GM04503 (cell line): ENCODE measurements around the gene LBP.
"Not testable (repeated sequence)": the region's sequence is repeated elsewhere in the genome, so short reads cannot be mapped to it uniquely, and the experiment has no call there.

Experiments
- DNase-seq: peaks from one replicate; pipeline ENCODE4 v3.0.0-alpha.2; 2012; ENCODE audit warnings: low read depth

The LBP gene, protein sequence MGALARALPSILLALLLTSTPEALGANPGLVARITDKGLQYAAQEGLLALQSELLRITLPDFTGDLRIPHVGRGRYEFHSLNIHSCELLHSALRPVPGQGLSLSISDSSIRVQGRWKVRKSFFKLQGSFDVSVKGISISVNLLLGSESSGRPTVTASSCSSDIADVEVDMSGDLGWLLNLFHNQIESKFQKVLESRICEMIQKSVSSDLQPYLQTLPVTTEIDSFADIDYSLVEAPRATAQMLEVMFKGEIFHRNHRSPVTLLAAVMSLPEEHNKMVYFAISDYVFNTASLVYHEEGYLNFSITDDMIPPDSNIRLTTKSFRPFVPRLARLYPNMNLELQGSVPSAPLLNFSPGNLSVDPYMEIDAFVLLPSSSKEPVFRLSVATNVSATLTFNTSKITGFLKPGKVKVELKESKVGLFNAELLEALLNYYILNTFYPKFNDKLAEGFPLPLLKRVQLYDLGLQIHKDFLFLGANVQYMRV

DNA sequence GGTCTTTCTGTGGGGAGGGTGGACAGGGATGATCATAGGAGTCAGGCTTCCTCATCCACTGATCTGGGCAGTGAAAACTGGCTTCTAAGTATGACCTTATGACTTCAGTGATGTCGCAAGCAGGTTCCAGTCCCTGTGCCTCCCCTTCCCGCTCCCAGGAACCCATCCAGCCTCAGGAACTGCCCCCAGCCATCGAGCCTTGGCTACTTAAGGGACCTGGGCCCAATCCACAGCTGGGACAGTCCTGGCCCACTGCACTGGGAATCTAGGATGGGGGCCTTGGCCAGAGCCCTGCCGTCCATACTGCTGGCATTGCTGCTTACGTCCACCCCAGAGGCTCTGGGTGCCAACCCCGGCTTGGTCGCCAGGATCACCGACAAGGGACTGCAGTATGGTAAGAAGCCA, at the start of gene LBP:
LBP (plus strand) TSS at position 236 of the 405 bp plus-strand sequence; CDS start at position 271, 35 bp downstream.
- DNase-seq, result no peak

GRCh38 chr20:38297916-38298674, 48.2 kb upstream of the LBP start:
- DNase-seq, result no peak

GRCh38 chr20:38298768-38299288, 47.5 kb upstream of the LBP start:
- DNase-seq, result no peak

DNA sequence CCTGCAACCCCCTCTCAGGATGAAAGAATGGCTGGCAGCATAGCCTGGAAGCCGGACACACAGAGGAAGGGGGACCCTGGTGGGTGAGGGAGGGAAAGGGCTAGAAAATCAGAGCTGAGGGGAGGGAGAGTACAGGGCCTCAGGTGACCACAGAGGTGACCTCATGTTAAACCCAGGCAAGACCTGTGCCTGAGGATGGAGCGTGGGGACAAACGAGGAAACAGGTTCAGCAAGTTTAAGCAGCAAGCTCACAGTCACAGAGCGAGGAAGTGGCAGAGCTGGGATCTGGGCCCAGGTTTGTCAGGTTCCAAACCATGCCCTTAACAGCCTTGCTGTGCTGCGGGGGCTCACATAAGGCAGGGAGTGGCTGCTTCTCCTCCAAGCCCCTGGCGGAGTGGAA, 46.3 kb upstream of the LBP start:
- no peak for DNase-seq

- no peak for DNase-seq
Observed at GRCh38 chr20:38300438-38300837, 45.8 kb upstream of the LBP start.

- no peak for DNase-seq
Observed at GRCh38 chr20:38301309-38301708, 45.0 kb upstream of the LBP start.

DNA sequence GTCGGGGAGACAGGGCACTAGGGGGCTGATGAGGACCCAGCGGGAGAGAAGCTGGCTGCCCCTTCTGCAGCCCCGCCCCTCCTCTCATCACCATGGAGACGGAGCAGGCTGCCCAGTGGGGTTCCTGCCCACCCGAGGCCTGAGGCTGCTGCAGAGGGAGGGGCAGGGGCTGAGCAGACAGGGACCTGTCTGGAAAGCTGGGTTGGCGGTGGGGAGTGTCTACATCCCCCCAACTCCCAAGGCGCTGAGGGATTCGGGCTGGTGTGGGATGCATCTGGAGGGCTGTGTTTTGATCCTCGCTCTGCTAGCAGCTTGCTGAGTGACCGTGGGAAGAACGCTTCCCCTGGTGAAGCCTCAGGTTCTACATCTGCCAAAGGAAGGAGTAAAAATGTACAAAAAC, 43.5 kb upstream of the LBP start:
- no peak for DNase-seq

- no peak for DNase-seq
Observed at GRCh38 chr20:38303908-38304379, 42.3 kb upstream of the LBP start, which contains the start of gene BPI. Gene BPI (plus strand): TSS chr20:38304156. CDS start chr20:38304224, 68 bp downstream.

- no peak for DNase-seq
Observed at GRCh38 chr20:38304845-38305447, 41.3 kb upstream of the LBP start.

GRCh38 chr20:38305541-38305940, 40.7 kb upstream of the LBP start:
- DNase-seq, result no peak

- no peak for DNase-seq
Observed at GRCh38 chr20:38306379-38306778, 39.9 kb upstream of the LBP start.

GRCh38 chr20:38307371-38308046, 38.8 kb upstream of the LBP start:
- DNase-seq, result no peak

- DNase-seq, result no peak
Observed at GRCh38 chr20:38308047-38308438, 38.2 kb upstream of the LBP start.

DNA sequence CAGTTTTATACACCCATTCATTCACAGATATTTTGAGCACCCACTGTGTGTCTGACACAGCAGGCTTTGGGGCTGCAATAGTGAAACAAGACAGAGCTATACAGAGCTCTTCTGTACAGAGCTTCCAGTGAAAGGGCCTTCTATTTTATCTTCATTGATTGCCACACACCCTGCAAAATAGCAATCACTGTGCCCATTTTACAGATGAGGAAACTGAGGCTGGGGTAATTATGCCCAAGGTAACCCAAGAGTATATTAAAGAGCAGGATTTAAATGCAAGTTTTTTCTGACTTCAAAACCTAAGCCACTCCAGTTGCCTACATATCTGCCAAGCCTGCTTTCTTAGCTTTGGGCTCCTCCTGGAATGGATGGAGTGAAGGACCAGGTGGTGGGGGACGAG, 37.8 kb upstream of the LBP start:
- no peak for DNase-seq

DNA sequence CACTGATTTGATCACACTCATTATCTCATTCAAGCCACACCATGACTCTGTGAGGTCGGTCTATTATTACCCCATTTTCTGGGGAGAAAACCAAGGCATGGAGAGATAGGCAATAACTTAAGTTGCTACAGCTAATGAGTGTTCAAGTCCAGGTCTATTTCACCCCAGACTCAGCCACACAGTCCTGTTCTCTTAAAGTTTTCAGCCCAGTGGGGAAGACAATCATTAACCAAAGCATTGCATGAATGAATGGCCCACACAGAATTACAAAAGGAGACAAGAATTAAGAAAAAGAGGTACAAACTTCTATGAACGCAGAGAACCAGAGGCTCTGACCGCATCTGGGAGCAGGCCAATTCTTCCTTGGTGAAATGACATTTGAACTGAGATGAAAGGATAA, 35.2 kb upstream of the LBP start:
- DNase-seq, result no peak

DNA sequence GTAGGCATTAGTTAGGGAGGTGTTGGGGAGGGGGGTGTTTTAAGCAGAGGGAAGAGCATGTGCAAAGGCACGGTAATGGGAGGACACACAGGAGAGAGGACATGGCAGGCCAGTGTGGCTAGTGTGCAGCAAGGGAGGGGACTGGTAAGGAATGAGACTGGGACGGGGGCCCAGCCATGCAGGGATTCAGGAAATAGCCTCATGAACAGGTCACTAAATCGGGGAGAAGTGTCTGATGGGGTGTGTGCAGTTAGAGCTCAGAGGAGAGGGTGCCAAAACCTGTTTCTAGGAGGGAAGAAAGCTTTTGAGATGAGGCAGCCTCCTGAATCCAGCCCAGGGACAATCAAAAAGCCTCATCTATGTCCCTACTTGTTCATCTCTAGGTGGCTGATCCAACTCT, 34.8 kb upstream of the LBP start:
- DNase-seq, result no peak

GRCh38 chr20:38313676-38314075, 32.6 kb upstream of the LBP start:
- no peak for DNase-seq

GRCh38 chr20:38314350-38314749, 31.9 kb upstream of the LBP start:
- not testable (repeated sequence) for DNase-seq

- no peak for DNase-seq
Observed at GRCh38 chr20:38315290-38315966, 30.9 kb upstream of the LBP start.

- DNase-seq, result no peak
Observed at GRCh38 chr20:38316341-38316740, 29.9 kb upstream of the LBP start.

DNA sequence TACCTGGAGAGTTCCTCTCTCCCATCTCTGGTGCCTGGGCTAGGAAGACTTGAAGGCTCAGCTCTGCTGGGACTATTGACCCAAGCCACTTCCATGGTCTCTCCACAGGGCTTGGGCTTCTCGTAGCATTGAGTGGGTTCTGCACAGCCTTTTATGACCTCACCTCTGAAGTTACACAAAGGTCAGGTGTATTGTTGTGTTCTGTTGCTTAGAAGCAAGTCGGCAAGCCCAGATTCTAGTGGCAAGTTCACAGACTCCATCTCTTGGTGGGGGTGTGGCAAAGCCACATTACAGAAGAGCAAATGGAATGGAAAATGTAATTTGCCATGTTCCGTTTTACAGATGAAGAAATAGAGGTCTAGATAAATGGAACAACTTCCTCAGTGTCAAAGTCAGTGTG, 28.9 kb upstream of the LBP start:
- DNase-seq, result no peak
